Hematopoietic multipotent progenitor cell treated with erythropoietin and hydrocortisone succinate and interleukin-3 and kit ligand, for 4 days (in vitro differentiated cells): ENCODE results near the gene MS4A5.
A peak's percentile ranks its signal among the peaks of the same experiment; 100 is the strongest.
"Not testable (repeated sequence)": the region's sequence is repeated elsewhere in the genome, so short reads cannot be mapped to it uniquely, and the experiment has no call there.

Experiments
- DNase-seq: peaks from one replicate; pipeline ENCODE4 v3.0.0-alpha.2; 2015

The MS4A5 gene

GRCh38 chr11:60429272-60429671, at the start of gene MS4A5:
MS4A5 (plus strand) TSS chr11:60429572; CDS start chr11:60429675, 103 bp downstream.
- no peak for DNase-seq

GRCh38 chr11:60389279-60389910, 40.0 kb upstream of the MS4A5 start:
- peak; percentile 39 for DNase-seq

- DNase-seq = peak; percentile 9
Observed at GRCh38 chr11:60390419-60390818, 39.0 kb upstream of the MS4A5 start.

GRCh38 chr11:60392361-60392760, 37.0 kb upstream of the MS4A5 start:
- no peak for DNase-seq

GRCh38 chr11:60393016-60393415, 36.4 kb upstream of the MS4A5 start:
- no peak for DNase-seq

GRCh38 chr11:60394666-60395380, 34.5 kb upstream of the MS4A5 start:
- DNase-seq = no peak

- no peak for DNase-seq
Observed at GRCh38 chr11:60396382-60396781, 33.0 kb upstream of the MS4A5 start, which contains the start of gene MS4A14. MS4A14 (plus strand) TSS chr11:60396459; CDS start chr11:60396579, 120 bp downstream.

GRCh38 chr11:60396799-60397198, 32.6 kb upstream of the MS4A5 start:
- DNase-seq = peak; percentile 72

- no peak for DNase-seq
Observed at GRCh38 chr11:60420015-60420414, 9.4 kb upstream of the MS4A5 start.

- DNase-seq = no peak
Observed at GRCh38 chr11:60422609-60423008, 6.8 kb upstream of the MS4A5 start.

GRCh38 chr11:60428517-60428916, 855 bp upstream of the MS4A5 start:
- DNase-seq = peak; percentile 7

- no peak for DNase-seq
Observed at GRCh38 chr11:60431251-60431650, 1.9 kb downstream of the MS4A5 start.

- no peak for DNase-seq
Observed at GRCh38 chr11:60433401-60433800, 4.0 kb downstream of the MS4A5 start.

- no peak for DNase-seq
Observed at GRCh38 chr11:60447070-60447469, 17.7 kb downstream of the MS4A5 start.

GRCh38 chr11:60447846-60448245, 18.5 kb downstream of the MS4A5 start:
- DNase-seq = no peak

GRCh38 chr11:60451185-60451584, 21.8 kb downstream of the MS4A5 start:
- DNase-seq = not testable (repeated sequence)

GRCh38 chr11:60454212-60454611, 24.8 kb downstream of the MS4A5 start:
- no peak for DNase-seq

- no peak for DNase-seq
Observed at GRCh38 chr11:60455531-60456042, 26.2 kb downstream of the MS4A5 start, which contains the start of gene MS4A1. MS4A1 (plus strand) TSS chr11:60455847; CDS start chr11:60462375, 6,528 bp downstream.

- DNase-seq = no peak
Observed at GRCh38 chr11:60457576-60457975, 28.2 kb downstream of the MS4A5 start.

- DNase-seq = no peak
Observed at GRCh38 chr11:60459345-60459744, 30.0 kb downstream of the MS4A5 start.

GRCh38 chr11:60468829-60469228, 39.5 kb downstream of the MS4A5 start:
- no peak for DNase-seq

- DNase-seq = no peak
Observed at GRCh38 chr11:60469723-60470122, 40.4 kb downstream of the MS4A5 start.

- peak; percentile 34 for DNase-seq
Observed at GRCh38 chr11:60477035-60477445, 47.7 kb downstream of the MS4A5 start.

- DNase-seq = peak; percentile 76
Observed at GRCh38 chr11:60482361-60482760, 53.0 kb downstream of the MS4A5 start.
